H1 (cell line): ENCODE data around the gene CANT1. TPM values are rescaled to one million over a fixed set of nuclear protein-coding genes. Genes with fewer than 3 reads are reported as not detected.

Experiments
- CTCF ChIA-PET: fragments of 300-600 bp; sonication (Branson Sonifier 250); formaldehyde crosslinking; loops from one replicate; lab custom pipeline; 2021; ENCODE audit not compliant: partially characterized antibody; lab: Charles Lee
- POLR2A ChIA-PET: fragments of 300-600 bp; sonication (Branson Sonifier 250); formaldehyde crosslinking; loops from one replicate; lab custom pipeline; 2021; ENCODE audit warnings: inconsistent platforms; ENCODE audit not compliant: partially characterized antibody; lab: Charles Lee
- DNase-seq, 2 experiments: peaks; one replicate each; pipeline versions ENCODE4 v3.0.0 to v3.0.0-alpha.2; 2010 to 2022; ENCODE audit warnings: low spot score in 2 of 2, low read depth in 1 of 2, mixed read lengths in 1 of 2
- FAIRE-seq: peaks from 2 replicates; lab custom pipeline; 2011; peaks lifted over from hg19 to GRCh38; lab: Jason Lieb, UNC
- H2AFZ ChIP-seq: 2 replicates; pipeline ENCODE4 v1.8.1; 2012; ENCODE audit warnings: low read length, inconsistent platforms
- H2AK5ac ChIP-seq: 2 replicates; pipeline ENCODE4 v1.6.1; 2013; ENCODE audit warnings: low read depth, low read length
- H2BK120ac ChIP-seq: replicated peaks from 2 replicates; pipeline ENCODE3; 2013; ENCODE audit warnings: low read depth, low read length, inconsistent platforms
- H2BK12ac ChIP-seq: 2 replicates; pipeline ENCODE4 v1.6.1; 2013; ENCODE audit warnings: low read depth, low read length
- H2BK15ac ChIP-seq: 2 replicates; pipeline ENCODE4 v1.6.1; 2013; ENCODE audit warnings: low read length
- H2BK20ac ChIP-seq: 2 replicates; pipeline ENCODE4 v1.6.1; 2013; ENCODE audit warnings: low read length
- H2BK5ac ChIP-seq: 2 replicates; pipeline ENCODE4 v1.6.1; 2013; ENCODE audit warnings: low read depth, low read length
- H3K14ac ChIP-seq: 2 replicates; pipeline ENCODE4 v1.6.1; 2013; ENCODE audit warnings: inconsistent platforms; ENCODE audit not compliant: insufficient read length
- H3K18ac ChIP-seq: 2 replicates; pipeline ENCODE4 v1.6.1; 2013; ENCODE audit warnings: low read length; ENCODE audit errors: extremely low read depth
- H3K23ac ChIP-seq: 2 replicates; pipeline ENCODE4 v1.6.1; 2013; ENCODE audit warnings: inconsistent platforms; ENCODE audit not compliant: insufficient read length
- H3K23me2 ChIP-seq: 2 replicates; pipeline ENCODE4 v1.6.1; 2013; ENCODE audit warnings: low read depth, low read length
- H3K27ac ChIP-seq: 2 replicates; pipeline ENCODE4 v1.6.1; 2011; ENCODE audit warnings: low read depth, low read length, inconsistent platforms
- H3K27me3 ChIP-seq, 4 experiments: replicated peaks in 1 of 4; 1 replicate in 1 of 4; 2 replicates in 3 of 4; pipeline versions ENCODE4 v1.6.1 to v1.8.1; 2011 to 2013; ENCODE audit warnings: low read length in 3 of 4, mild to moderate bottlenecking in 3 of 4, inconsistent platforms in 2 of 4, mixed read lengths in 2 of 4, moderate library complexity in 1 of 4; ENCODE audit not compliant: control insufficient read depth in 3 of 4, insufficient read depth in 3 of 4; ENCODE audit errors: extremely low read depth in 1 of 4
- H3K36me3 ChIP-seq, 4 experiments: 2 replicates each; pipeline versions ENCODE4 v1.6.1 to v1.8.1; 2011 to 2013; ENCODE audit warnings: mild to moderate bottlenecking in 4 of 4, low read length in 3 of 4, moderate library complexity in 2 of 4, control low read depth in 1 of 4, inconsistent platforms in 1 of 4; ENCODE audit not compliant: insufficient read depth in 4 of 4, control insufficient read depth in 2 of 4
- H3K4ac ChIP-seq: replicated peaks from 2 replicates; pipeline ENCODE3; 2013; ENCODE audit warnings: low read length, low read depth, mixed read lengths, inconsistent platforms; ENCODE audit not compliant: insufficient read length
- H3K4me1 ChIP-seq, 4 experiments: replicated peaks in 1 of 4; 1 replicate in 1 of 4; 2 replicates in 3 of 4; pipeline versions ENCODE4 v1.6.1 to v1.8.1; 2011 to 2013; ENCODE audit warnings: low read length in 3 of 4, inconsistent platforms in 2 of 4, mixed read lengths in 1 of 4; ENCODE audit not compliant: insufficient read depth in 4 of 4, control insufficient read depth in 3 of 4
- H3K4me2 ChIP-seq, 2 experiments: 2 replicates each; pipeline versions ENCODE4 v1.6.1 to v1.8.1; 2011 to 2013; ENCODE audit warnings: low read depth in 2 of 2, low read length in 2 of 2, control low read depth in 1 of 2, inconsistent platforms in 1 of 2, mild to moderate bottlenecking in 1 of 2; ENCODE audit not compliant: insufficient read depth in 1 of 2
- H3K4me3 ChIP-seq, 4 experiments: fragments of 200-600, 300-600 bp in 1 of 4; sonication (generic), shearing (Covaris generic), sonication (Bioruptor Twin) in 1 of 4; 2 replicates each; pipeline versions ENCODE4 v1.5.1 to v1.8.1; 2011 to 2016; ENCODE audit warnings: low read length in 4 of 4, low read depth in 3 of 4, control low read depth in 2 of 4, inconsistent platforms in 2 of 4, mild to moderate bottlenecking in 2 of 4, mixed read lengths in 1 of 4, moderate library complexity in 1 of 4; ENCODE audit not compliant: insufficient read depth in 2 of 4; ENCODE audit errors: extremely low read depth in 1 of 4
- H3K56ac ChIP-seq: replicated peaks from 2 replicates; pipeline ENCODE3; 2013; ENCODE audit warnings: low read depth, mild to moderate bottlenecking, mixed read lengths, low read length, inconsistent platforms; ENCODE audit not compliant: insufficient read length
- H3K79me1 ChIP-seq: 2 replicates; pipeline ENCODE4 v1.6.1; 2013; ENCODE audit warnings: low read depth, low read length, control low read depth
- H3K79me2 ChIP-seq, 2 experiments: 2 replicates each; pipeline versions ENCODE4 v1.6.1 to v1.8.1; 2012 to 2013; ENCODE audit warnings: low read length in 2 of 2, mild to moderate bottlenecking in 2 of 2, inconsistent platforms in 1 of 2; ENCODE audit not compliant: insufficient read depth in 2 of 2, control insufficient read depth in 1 of 2
- H3K9ac ChIP-seq, 4 experiments: replicated peaks in 1 of 4; 1 replicate in 1 of 4; 2 replicates in 3 of 4; pipeline versions ENCODE4 v1.6.1 to v1.8.1; 2011 to 2013; ENCODE audit warnings: low read depth in 3 of 4, low read length in 3 of 4, control low read depth in 2 of 4, mild to moderate bottlenecking in 2 of 4, moderate library complexity in 2 of 4, inconsistent platforms in 1 of 4; ENCODE audit errors: extremely low read depth in 1 of 4
- H3K9me3 ChIP-seq, 2 experiments: 2 replicates each; pipeline versions ENCODE4 v1.6.1 to v1.8.1; 2012 to 2013; ENCODE audit warnings: mild to moderate bottlenecking in 2 of 2, moderate library complexity in 2 of 2, control low read depth in 1 of 2, inconsistent platforms in 1 of 2, low read depth in 1 of 2, low read length in 1 of 2, mixed read lengths in 1 of 2; ENCODE audit not compliant: insufficient read depth in 2 of 2
- H4K20me1 ChIP-seq, 2 experiments: replicated peaks in 1 of 2; 2 replicates each; pipeline versions ENCODE3 to v1.8.1; 2011 to 2013; ENCODE audit warnings: inconsistent platforms in 2 of 2, low read length in 2 of 2, mild to moderate bottlenecking in 1 of 2; ENCODE audit not compliant: insufficient read depth in 2 of 2, control insufficient read depth in 1 of 2
- H4K5ac ChIP-seq: 2 replicates; pipeline ENCODE4 v1.6.1; 2013; ENCODE audit warnings: low read length, low read depth, mixed read lengths, inconsistent platforms; ENCODE audit not compliant: insufficient read length
- H4K8ac ChIP-seq: 2 replicates; pipeline ENCODE4 v1.8.0; 2013; ENCODE audit warnings: mild to moderate bottlenecking, moderate library complexity, low read length, inconsistent platforms; ENCODE audit not compliant: insufficient read depth; ENCODE audit errors: extremely low read depth
- H4K91ac ChIP-seq: replicated peaks from 2 replicates; pipeline ENCODE3; 2013; ENCODE audit warnings: low read length, mixed read lengths, inconsistent platforms; ENCODE audit not compliant: insufficient read length
- ASH2L ChIP-seq: fragments of 200-600, 300-600 bp; sonication (generic); IDR thresholded peaks from one replicate; pipeline ENCODE4 v1.7.1; 2017; ENCODE audit warnings: low read length
- BACH1 ChIP-seq: IDR thresholded peaks from 2 replicates; pipeline ENCODE4 v1.6.1; 2012; ENCODE audit warnings: low read length, improper control_type of control experiment
- BRCA1 ChIP-seq: IDR thresholded peaks from 2 replicates; pipeline ENCODE4 v1.6.1; 2012; ENCODE audit warnings: low read depth, low read length, improper control_type of control experiment
- CTBP2 ChIP-seq: IDR thresholded peaks from 2 replicates; pipeline ENCODE4 v1.7.0; 2011; ENCODE audit warnings: borderline replicate concordance, mild to moderate bottlenecking, moderate library complexity, mixed read lengths, low read length; ENCODE audit not compliant: insufficient read depth, insufficient read length
- EGR1 ChIP-seq: IDR thresholded peaks from 2 replicates; pipeline ENCODE4 v1.6.1; 2011; ENCODE audit warnings: low read depth, low read length, borderline replicate concordance
- JUN ChIP-seq: IDR thresholded peaks from 2 replicates; pipeline ENCODE4 v1.6.1; 2011; ENCODE audit warnings: low read depth, mild to moderate bottlenecking, improper control_type of control experiment, low read length
- KDM1A ChIP-seq: fragments of 200-600, 300-600 bp; sonication (generic); IDR thresholded peaks from 2 replicates; pipeline ENCODE4 v1.7.1; 2016; ENCODE audit warnings: mild to moderate bottlenecking, low read length, borderline replicate concordance
- PHF8 ChIP-seq: fragments of 200-600 bp; sonication (generic); conservative IDR thresholded peaks from 2 replicates; pipeline ENCODE4 v1.7.1; 2012; ENCODE audit warnings: low read depth, mild to moderate bottlenecking, inconsistent platforms, low read length, moderate library complexity
- SIX5 ChIP-seq: IDR thresholded peaks from 2 replicates; pipeline ENCODE4 v1.6.1; 2011; ENCODE audit warnings: mild to moderate bottlenecking, low read depth, low read length
- SP1 ChIP-seq: IDR thresholded peaks from 2 replicates; pipeline ENCODE4 v1.6.1; 2011; ENCODE audit warnings: low read depth, low read length
- SP2 ChIP-seq: IDR thresholded peaks from 2 replicates; pipeline ENCODE4 v1.6.1; 2012; ENCODE audit warnings: mild to moderate bottlenecking, low read length, inconsistent platforms
- SRF ChIP-seq: IDR thresholded peaks from 2 replicates; pipeline ENCODE4 v1.6.1; 2011; ENCODE audit warnings: mild to moderate bottlenecking, low read depth, low read length, moderate library complexity
- TAF1 ChIP-seq: IDR thresholded peaks from 2 replicates; pipeline ENCODE4 v1.6.1; 2011; ENCODE audit warnings: mild to moderate bottlenecking, low read depth, low read length
- TBP ChIP-seq: IDR thresholded peaks from 2 replicates; pipeline ENCODE4 v1.6.1; 2011; ENCODE audit warnings: low read depth, low read length, improper control_type of control experiment
- WGBS, 2 experiments: shearing (Covaris generic) in 1 of 2; methylation state at CpG; one replicate each; pipeline versions ENCODE4 v1.1.6 to v1.1.7; 2013 to 2015; ENCODE audit warnings: low lambda C conversion rate in 2 of 2, mixed read lengths in 2 of 2, inconsistent platforms in 1 of 2, low coverage in 1 of 2, missing lambda C conversion rate in 1 of 2; ENCODE audit not compliant: insufficient replicate concordance in 2 of 2, insufficient coverage in 1 of 2, insufficient read length in 1 of 2; ENCODE audit errors: extremely low coverage in 1 of 2, missing lambda C conversion rate in 1 of 2; 5-methylcytosine and 5-hydroxymethylcytosine counted together
- polyA plus RNA-seq, 7 experiments: library from polyadenylated mRNA; depleted of rRNA in 3 of 7; stranded (reverse) in 5 of 7; unstranded in 2 of 7; fragments of >200 nt in 5 of 7; fragments of 200-250 nt in 2 of 7; gene quantifications; 1 replicate in 5 of 7; 2 replicates in 1 of 7; 4 replicates in 1 of 7; pipeline versions ENCODE4 v1.2.1 to v1.2.3, GENCODE V29; 2011 to 2013; ENCODE audit warnings: missing spikeins in 2 of 7, mixed read lengths in 2 of 7
- total RNA-seq: library from RNA; stranded (reverse); fragmentation: NEBNext Ultra II Directional; extraction: Animal tissue kit (Norgen Biotek cat#: 25700); gene quantifications from 2 replicates; pipeline ENCODE4 v1.2.1, GENCODE V29; 2021
- TF ChIP-seq, protein P1 (sequence below): IDR thresholded peaks from 2 replicates; pipeline ENCODE4 v1.6.1; 2012; ENCODE audit warnings: inconsistent platforms

The CANT1 gene
- total and polyA plus RNA-seq, 2 of the 8 experiments (the other 6 are each of a cell fraction or from before 2014, with no cell fraction given), result 23.0 to 32.6 TPM

- H3K18ac ChIP-seq, result no peak overlapping the region
- no peak overlapping the region for H3K4me2 ChIP-seq
- H3K14ac ChIP-seq, result no peak overlapping the region
- H2BK120ac ChIP-seq, result no peak overlapping the region
- FAIRE-seq (no peak), DNase-seq (no peak)
- no peaks in the 10 kb centered on the region for H3K27me3 ChIP-seq
- no peak overlapping the region for H2BK5ac ChIP-seq
- ChIA-PET POLR2A (no interaction called here), CTCF (interaction anchor here (1.2 to 1.3 kb wide), 3 partner anchors 14 to 124 kb away, joined by 3 to 4 read pairs (median 3); no protein-coding TSS in a partner anchor)
- H2AK5ac ChIP-seq, result no peak overlapping the region
- no peak overlapping the region for H3K27ac ChIP-seq
- H3K4me1 ChIP-seq, result peaks cover 0 to 3% (median 2%) of the 10 kb centered on the region in 4 experiments; a peak in 4 of 7 replicates
- H4K91ac ChIP-seq, result no peak overlapping the region
- no peaks in the 10 kb centered on the region for H3K79me1 ChIP-seq
- no peak overlapping the region for H3K23ac ChIP-seq
- H2BK15ac ChIP-seq, result no peak overlapping the region
- 90% methylated on average over 20 of the region's 21 CpGs; no CpG with 5 or more reads in 1 of the 2 experiments for WGBS, 2 experiments
- H2BK20ac ChIP-seq, result no peak overlapping the region
- no peak overlapping the region for H3K4ac ChIP-seq
- no peaks in the 10 kb centered on the region; a peak in 2 of 8 replicates for H3K36me3 ChIP-seq
- no peaks in the 10 kb centered on the region for H3K79me2 ChIP-seq
- H3K9me3 ChIP-seq, result no peaks in the 10 kb centered on the region
- no peak overlapping the region for H3K9ac ChIP-seq
- H4K20me1 ChIP-seq, result peaks cover 0 to 5% of the 10 kb centered on the region in 2 experiments
- peak overlapping the region; percentile 72 for H4K8ac ChIP-seq
- no peaks in the 10 kb centered on the region for H3K23me2 ChIP-seq
- H4K5ac ChIP-seq, result no peak overlapping the region
- H2BK12ac ChIP-seq, result no peak overlapping the region
- no peak overlapping the region for H3K4me3 ChIP-seq
- H3K56ac ChIP-seq, result no peak overlapping the region
- no peak overlapping the region for H2AFZ ChIP-seq
- TF ChIP-seq ASH2L, result no peak
- TF ChIP-seq EGR1, result no peak
- TF ChIP-seq SP1, result no peak
- TF ChIP-seq BACH1, result no peak
- TF ChIP-seq SIX5, result no peak
- no peak for TF ChIP-seq PHF8
- no peak for TF ChIP-seq SRF
- TF ChIP-seq BRCA1, result no peak
- TF ChIP-seq KDM1A, result no peak
- no peak for TF ChIP-seq SP2
- TF ChIP-seq JUN, result no peak
- TF ChIP-seq, protein P1, sequence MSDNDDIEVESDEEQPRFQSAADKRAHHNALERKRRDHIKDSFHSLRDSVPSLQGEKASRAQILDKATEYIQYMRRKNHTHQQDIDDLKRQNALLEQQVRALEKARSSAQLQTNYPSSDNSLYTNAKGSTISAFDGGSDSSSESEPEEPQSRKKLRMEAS, result no peak
- no peak for TF ChIP-seq TAF1
- no peak for TF ChIP-seq TBP
- no peak for TF ChIP-seq CTBP2
Measured at GRCh38 chr17:78967782-78968362, 41.7 kb downstream of the CANT1 start.
